Retinal pigment epithelial cell (primary cell): ENCODE results near the gene TRIM3.

Experiments used
- DNase-seq: peaks from one replicate; pipeline ENCODE4 v3.0.0-alpha.2; 2010; ENCODE audit warnings: low read depth
- H3K4me3 ChIP-seq: 2 replicates; pipeline ENCODE4 v1.5.1; 2011; ENCODE audit warnings: mild to moderate bottlenecking, low read length, control low read depth, moderate library complexity
- CTCF ChIP-seq: conservative IDR thresholded peaks from 2 replicates; pipeline ENCODE4 v1.5.1; 2011; ENCODE audit warnings: low read depth, low read length, control low read depth, inconsistent platforms

Gene TRIM3

GRCh38 chr11:6486938-6487337 is 13.2 kb upstream of the TRIM3 start:
- TF ChIP-seq CTCF: no peak
- H3K4me3 ChIP-seq: no peak overlapping the region
- no peak for DNase-seq

GRCh38 chr11:6486256-6486655 is 12.5 kb upstream of the TRIM3 start:
- no peak for TF ChIP-seq CTCF
- no peak overlapping the region for H3K4me3 ChIP-seq

DNA sequence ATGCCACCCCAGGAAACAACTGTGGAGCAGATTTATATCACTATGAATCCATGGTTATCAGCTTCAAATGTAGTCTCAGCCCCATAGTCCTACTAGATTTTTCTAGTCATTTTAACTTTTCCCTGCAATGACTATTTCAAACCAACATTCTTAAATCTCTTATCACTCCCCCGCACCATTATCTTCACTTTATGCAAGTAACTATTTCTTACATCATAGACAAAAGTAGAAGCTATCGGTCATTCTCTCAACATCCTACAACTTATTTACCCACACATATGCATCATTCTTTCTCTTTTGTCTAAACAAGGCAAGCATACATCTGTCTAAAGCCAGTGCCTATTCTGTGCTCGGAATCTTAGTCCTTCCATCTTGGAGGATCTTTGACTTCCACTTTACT is 11.9 kb upstream of the TRIM3 start:
- no peak overlapping the region for H3K4me3 ChIP-seq
- TF ChIP-seq CTCF: no peak
- no peak for DNase-seq

More at GRCh38 chr11:6486256-6486655, 12.5 kb upstream of the TRIM3 start:
- no peak for DNase-seq

GRCh38 chr11:6483015-6483414 is 9.3 kb upstream of the TRIM3 start:
- no peak overlapping the region for H3K4me3 ChIP-seq
- TF ChIP-seq CTCF: no peak

GRCh38 chr11:6482441-6482840 is 8.7 kb upstream of the TRIM3 start:
- DNase-seq: no peak
- peak overlapping the region; percentile 97 for H3K4me3 ChIP-seq
- no peak for TF ChIP-seq CTCF

More at GRCh38 chr11:6483015-6483414, 9.3 kb upstream of the TRIM3 start:
- DNase-seq: no peak

- H3K4me3 ChIP-seq: peak overlapping the region; percentile 97
- DNase-seq: no peak
- TF ChIP-seq CTCF: no peak
These were observed 8.2 kb upstream of the TRIM3 start for GRCh38 chr11:6481924-6482275.

DNA sequence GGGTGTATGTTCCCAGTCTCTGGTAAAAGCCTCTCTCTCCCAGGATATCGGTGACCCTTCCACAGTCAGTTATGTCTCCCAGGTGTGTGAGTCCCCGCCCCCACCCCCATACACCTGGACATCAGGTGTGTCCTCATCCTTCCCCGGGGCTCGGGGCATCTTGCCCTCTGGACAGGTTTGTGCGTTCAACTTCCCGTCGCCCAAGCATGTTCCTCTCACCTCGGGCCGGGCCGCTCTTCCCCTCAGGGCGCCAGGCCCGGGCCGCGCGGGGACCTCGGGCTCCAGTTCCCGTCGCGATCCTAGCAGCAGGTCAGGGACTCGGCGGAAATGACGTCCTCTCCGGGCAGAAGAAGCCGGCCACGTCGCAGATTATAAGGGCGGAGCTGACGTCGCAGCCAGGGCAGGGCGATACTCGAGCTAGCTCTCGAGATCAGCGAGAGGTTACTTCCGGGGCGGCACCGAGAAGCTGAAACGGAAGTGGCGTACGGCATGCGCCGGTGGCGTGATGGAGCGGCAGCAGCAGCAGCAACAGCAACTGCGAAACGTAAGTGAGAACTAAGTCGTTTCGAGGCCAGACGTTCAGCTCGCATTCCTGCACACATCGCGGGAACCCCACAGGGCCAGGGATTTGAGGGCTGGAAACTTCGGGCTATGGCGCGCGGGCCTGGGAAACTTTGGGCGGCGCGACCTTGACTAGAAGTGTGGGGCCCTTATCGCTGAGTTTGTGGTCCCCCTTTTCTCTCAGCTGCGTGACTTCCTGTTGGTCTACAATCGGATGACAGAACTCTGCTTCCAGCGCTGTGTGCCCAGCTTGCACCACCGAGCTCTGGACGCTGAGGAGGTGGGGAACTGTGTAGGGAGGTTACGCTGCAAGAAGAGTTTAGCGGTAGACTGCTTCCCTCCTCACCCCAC is 7.5 kb upstream of the TRIM3 start, which contains the start of the genes ARFIP2 and TIMM10B:
Gene ARFIP2 (minus strand): TSS at position 320 of the 912 bp plus-strand sequence. CDS start 910 bp downstream, outside the sequence.
Gene TIMM10B (plus strand): TSS at position 490 of the 912 bp plus-strand sequence. CDS start 16 bp downstream, at position 506.
- TF ChIP-seq CTCF: no peak
- H3K4me3 ChIP-seq: peak within 1 kb of the TSS; percentile 97
- DNase-seq: peak; percentile 95
